GM06990 (cell line): ENCODE measurements around the gene C1orf116.

ENCODE experiments used
- DNase-seq: peaks from one replicate; pipeline ENCODE4 v3.0.0-alpha.2; 2011; ENCODE audit not compliant: insufficient read length; ENCODE audit errors: extremely low read depth
- H3K27me3 ChIP-seq: replicated peaks from 2 replicates; pipeline ENCODE4 v1.6.0; 2011; ENCODE audit warnings: low read length; ENCODE audit not compliant: control insufficient read depth, insufficient read depth
- H3K36me3 ChIP-seq: 2 replicates; pipeline ENCODE4 v1.5.1; 2011; ENCODE audit warnings: low read length; ENCODE audit not compliant: control insufficient read depth, insufficient read depth
- H3K4me3 ChIP-seq: replicated peaks from 2 replicates; pipeline ENCODE4 v1.5.1; 2011; ENCODE audit warnings: low read depth, mild to moderate bottlenecking, control low read depth, low read length
- TF ChIP-seq, protein P1 (sequence below): IDR thresholded peaks from 2 replicates; pipeline ENCODE4 v1.5.1; 2011; ENCODE audit warnings: low read length, control low read depth, mild to moderate bottlenecking, inconsistent platforms; ENCODE audit not compliant: insufficient read depth, poor library complexity, severe bottlenecking

Gene C1orf116

DNA sequence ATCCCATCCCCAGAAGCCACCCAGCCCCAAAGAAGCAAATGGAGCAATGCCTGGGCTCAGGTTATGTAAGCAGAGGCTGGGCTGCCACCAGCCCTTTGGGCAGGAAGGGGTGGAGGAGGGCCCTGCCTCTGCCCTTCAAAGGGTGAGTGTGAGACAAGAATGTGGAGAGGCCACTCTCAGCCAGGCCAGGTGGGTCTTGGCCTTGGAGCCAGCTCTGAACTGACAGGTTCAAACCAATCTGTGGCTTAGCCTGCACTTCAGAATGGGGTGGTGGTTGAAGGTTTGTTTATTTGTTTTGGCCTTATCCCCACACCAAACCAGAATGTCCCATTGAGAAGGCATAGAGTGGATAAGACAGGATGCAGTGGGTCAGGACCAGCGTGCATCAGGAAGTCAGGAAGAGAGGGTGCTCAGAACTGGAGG lies 29.8 kb downstream of the C1orf116 start:
- Histone ChIP-seq H3K36me3 (no peaks in the 10 kb centered on the region), H3K27me3 (no peaks in the 10 kb centered on the region; the same call in 1 of the 2 replicates), H3K4me3 (no peak overlapping the region)
- TF ChIP-seq, protein P1, sequence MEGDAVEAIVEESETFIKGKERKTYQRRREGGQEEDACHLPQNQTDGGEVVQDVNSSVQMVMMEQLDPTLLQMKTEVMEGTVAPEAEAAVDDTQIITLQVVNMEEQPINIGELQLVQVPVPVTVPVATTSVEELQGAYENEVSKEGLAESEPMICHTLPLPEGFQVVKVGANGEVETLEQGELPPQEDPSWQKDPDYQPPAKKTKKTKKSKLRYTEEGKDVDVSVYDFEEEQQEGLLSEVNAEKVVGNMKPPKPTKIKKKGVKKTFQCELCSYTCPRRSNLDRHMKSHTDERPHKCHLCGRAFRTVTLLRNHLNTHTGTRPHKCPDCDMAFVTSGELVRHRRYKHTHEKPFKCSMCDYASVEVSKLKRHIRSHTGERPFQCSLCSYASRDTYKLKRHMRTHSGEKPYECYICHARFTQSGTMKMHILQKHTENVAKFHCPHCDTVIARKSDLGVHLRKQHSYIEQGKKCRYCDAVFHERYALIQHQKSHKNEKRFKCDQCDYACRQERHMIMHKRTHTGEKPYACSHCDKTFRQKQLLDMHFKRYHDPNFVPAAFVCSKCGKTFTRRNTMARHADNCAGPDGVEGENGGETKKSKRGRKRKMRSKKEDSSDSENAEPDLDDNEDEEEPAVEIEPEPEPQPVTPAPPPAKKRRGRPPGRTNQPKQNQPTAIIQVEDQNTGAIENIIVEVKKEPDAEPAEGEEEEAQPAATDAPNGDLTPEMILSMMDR = no peak
- DNase-seq = no peak

GRCh38 chr1:207001492-207002245 lies 30.9 kb downstream of the C1orf116 start:
- Histone ChIP-seq H3K27me3 (no peaks in the 10 kb centered on the region; the same call in 1 of the 2 replicates), H3K36me3 (no peaks in the 10 kb centered on the region), H3K4me3 (no peak overlapping the region)
- no peak for DNase-seq
- TF ChIP-seq, protein P1 = no peak

GRCh38 chr1:207000651-207001291 lies 31.8 kb downstream of the C1orf116 start:
- Histone ChIP-seq H3K27me3 (no peaks in the 10 kb centered on the region), H3K36me3 (no peaks in the 10 kb centered on the region), H3K4me3 (no peak overlapping the region)
- TF ChIP-seq, protein P1 = no peak
- DNase-seq = no peak

DNA sequence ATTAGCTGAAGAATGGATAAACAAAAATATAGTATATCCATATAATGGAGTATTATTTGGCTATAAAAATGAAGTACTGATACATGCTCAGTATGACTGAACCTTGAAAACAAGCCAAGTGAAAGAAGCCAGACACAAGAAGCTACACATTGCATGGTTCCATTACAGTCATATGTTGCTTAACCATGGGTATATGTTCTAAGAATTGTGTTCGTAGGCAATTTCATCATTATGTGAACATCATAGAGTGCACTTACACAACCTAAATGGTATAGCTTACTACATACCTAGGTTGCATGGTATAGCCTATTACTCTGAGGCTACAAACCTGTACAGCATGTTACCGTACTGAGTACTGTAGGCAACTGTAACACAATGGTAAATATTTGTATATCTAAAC lies 33.7 kb downstream of the C1orf116 start:
- TF ChIP-seq, protein P1 = no peak
- Histone ChIP-seq H3K36me3 (no peaks in the 10 kb centered on the region), H3K4me3 (no peak overlapping the region), H3K27me3 (no peaks in the 10 kb centered on the region)
- DNase-seq = no peak

GRCh38 chr1:206992790-206993189 lies 39.8 kb downstream of the C1orf116 start:
- no peak for DNase-seq
- H3K4me3 ChIP-seq = no peak overlapping the region
- H3K36me3 ChIP-seq = no peaks in the 10 kb centered on the region
- TF ChIP-seq, protein P1 = no peak
- H3K27me3 ChIP-seq = no peaks in the 10 kb centered on the region; the same call in none of the 2 replicates
